ENCODE measurements around the gene CACTIN.
"Not testable (repeated sequence)": the region's sequence is repeated elsewhere in the genome, so short reads cannot be mapped to it uniquely, and the experiment has no call there.

CACTIN gene

GRCh38 chr19:3661284-3662238 lies 35.0 kb upstream of the CACTIN start:
- no peak for DNase-seq

- DNase-seq, result no peak
Measured at GRCh38 chr19:3660493-3661219, 34.1 kb upstream of the CACTIN start.

GRCh38 chr19:3659746-3660112 lies 33.1 kb upstream of the CACTIN start:
- no peak for DNase-seq

GRCh38 chr19:3658870-3659745 lies 32.5 kb upstream of the CACTIN start:
- no peak for DNase-seq

GRCh38 chr19:3658004-3658869 lies 31.6 kb upstream of the CACTIN start:
- no peak for DNase-seq

- DNase-seq, result no peak
Measured at GRCh38 chr19:3657395-3657769, 30.8 kb upstream of the CACTIN start.

- no peak for DNase-seq
Measured at GRCh38 chr19:3656747-3657394, 30.3 kb upstream of the CACTIN start.

GRCh38 chr19:3656073-3656746 lies 29.6 kb upstream of the CACTIN start:
- DNase-seq, result no peak

GRCh38 chr19:3655402-3656072 lies 28.9 kb upstream of the CACTIN start:
- DNase-seq, result no peak

- peak in 1 of 2 donors; percentile 20 for DNase-seq
Measured at GRCh38 chr19:3653865-3654513, 27.4 kb upstream of the CACTIN start.

- no peak for DNase-seq
Measured at GRCh38 chr19:3653081-3653795, 26.6 kb upstream of the CACTIN start.

GRCh38 chr19:3652422-3652821 lies 25.8 kb upstream of the CACTIN start:
- no peak for DNase-seq

- no peak for DNase-seq
Measured at GRCh38 chr19:3651684-3652083, 25.1 kb upstream of the CACTIN start.

- DNase-seq, result no peak
Measured at GRCh38 chr19:3649888-3650287, 23.3 kb upstream of the CACTIN start.

- no peak for DNase-seq
Measured at GRCh38 chr19:3648037-3648905, 21.7 kb upstream of the CACTIN start.

- not testable (repeated sequence) for DNase-seq
Measured at GRCh38 chr19:3647102-3647501, 20.5 kb upstream of the CACTIN start.

GRCh38 chr19:3646336-3647092 lies 19.9 kb upstream of the CACTIN start:
- no peak for DNase-seq
